Mesodermal cell (in vitro differentiated cells): ENCODE data around the gene TEX261.

Source experiments
- H3K27ac ChIP-seq: 2 replicates; pipeline ENCODE4 v1.7.0; 2013; ENCODE audit warnings: mild to moderate bottlenecking, low read depth, low read length, moderate library complexity; ENCODE audit not compliant: severe bottlenecking
- H3K36me3 ChIP-seq: 2 replicates; pipeline ENCODE4 v1.7.1; 2013; ENCODE audit warnings: mild to moderate bottlenecking, low read length, moderate library complexity; ENCODE audit not compliant: control insufficient read depth, insufficient read depth
- H3K4me1 ChIP-seq: one replicate; pipeline ENCODE4 v1.7.1; 2013; ENCODE audit warnings: mild to moderate bottlenecking, low read length; ENCODE audit not compliant: insufficient read depth, control insufficient read depth, poor library complexity, severe bottlenecking
- H3K4me3 ChIP-seq: 2 replicates; pipeline ENCODE4 v1.7.0; 2013; ENCODE audit warnings: low read length, control low read depth, mild to moderate bottlenecking; ENCODE audit not compliant: insufficient read depth, poor library complexity, severe bottlenecking; ENCODE audit errors: extremely low read depth
- H3K9me3 ChIP-seq: 2 replicates; pipeline ENCODE4 v1.7.1; 2013; ENCODE audit warnings: mild to moderate bottlenecking, low read length, moderate library complexity; ENCODE audit not compliant: control insufficient read depth
- WGBS, 2 experiments: methylation state at CpG; one replicate each; pipeline ENCODE4 v1.1.5; 2013; ENCODE audit warnings: missing lambda C conversion rate in 2 of 2; ENCODE audit not compliant: insufficient coverage in 2 of 2; 5-methylcytosine and 5-hydroxymethylcytosine counted together

The TEX261 gene

GRCh38 chr2:70941701-70942100 is 53.0 kb downstream of the TEX261 start:
- no peaks in the 10 kb centered on the region for H3K36me3 ChIP-seq
- H3K27ac ChIP-seq, result no peak overlapping the region
- no peaks in the 10 kb centered on the region for H3K9me3 ChIP-seq
- 87 to 90% methylated on average over 4 to 5 of the region's 5 CpGs for WGBS, 2 experiments
- no peaks in the 10 kb centered on the region for H3K4me1 ChIP-seq
- H3K4me3 ChIP-seq, result no peak overlapping the region

- no peak overlapping the region for H3K27ac ChIP-seq
- H3K36me3 ChIP-seq, result no peaks in the 10 kb centered on the region
- no peaks in the 10 kb centered on the region for H3K4me1 ChIP-seq
- WGBS, 2 experiments, result 77 to 80% methylated on average over 3 to 5 of the region's 6 CpGs
- H3K9me3 ChIP-seq, result no peaks in the 10 kb centered on the region
- no peak overlapping the region for H3K4me3 ChIP-seq
These were observed 53.5 kb downstream of the TEX261 start for GRCh38 chr2:70941186-70941585.

- 86 to 88% methylated on average over 8 of the region's 10 CpGs for WGBS, 2 experiments
- H3K4me1 ChIP-seq, result no peaks in the 10 kb centered on the region
These were observed 54.7 kb downstream of the TEX261 start for GRCh38 chr2:70939839-70940580.

GRCh38 chr2:70939001-70939838 is 55.5 kb downstream of the TEX261 start:
- Histone ChIP-seq H3K9me3 (no peaks in the 10 kb centered on the region), H3K4me3 (no peak overlapping the region), H3K4me1 (no peaks in the 10 kb centered on the region), H3K27ac (no peak overlapping the region), H3K36me3 (no peaks in the 10 kb centered on the region)
- WGBS, 2 experiments, result 16 to 20% methylated on average over 29 of the region's 30 CpGs

More at GRCh38 chr2:70939839-70940580, 54.7 kb downstream of the TEX261 start:
- H3K9me3 ChIP-seq, result no peaks in the 10 kb centered on the region
- H3K4me3 ChIP-seq, result no peak overlapping the region
- no peak overlapping the region for H3K27ac ChIP-seq
- H3K36me3 ChIP-seq, result no peaks in the 10 kb centered on the region

- no peaks in the 10 kb centered on the region for H3K4me1 ChIP-seq
- H3K27ac ChIP-seq, result no peak overlapping the region
- no peaks in the 10 kb centered on the region for H3K9me3 ChIP-seq
- 25 to 54% methylated on average over 2 of the region's 3 CpGs for WGBS, 2 experiments
- no peak overlapping the region for H3K4me3 ChIP-seq
- no peaks in the 10 kb centered on the region for H3K36me3 ChIP-seq
These were observed 56.1 kb downstream of the TEX261 start for GRCh38 chr2:70938586-70938950.

- Histone ChIP-seq H3K9me3 (no peaks in the 10 kb centered on the region), H3K4me1 (no peaks in the 10 kb centered on the region), H3K4me3 (no peak overlapping the region), H3K27ac (no peak overlapping the region), H3K36me3 (no peaks in the 10 kb centered on the region)
- 76% methylated on average over 4 to 9 of the region's 10 CpGs for WGBS, 2 experiments
These were observed 56.6 kb downstream of the TEX261 start for GRCh38 chr2:70937866-70938585.

GRCh38 chr2:70936979-70937811 is 57.5 kb downstream of the TEX261 start:
- 83 to 85% methylated on average over 5 to 6 of the region's 10 CpGs for WGBS, 2 experiments
- Histone ChIP-seq H3K4me1 (no peaks in the 10 kb centered on the region), H3K9me3 (no peaks in the 10 kb centered on the region), H3K4me3 (no peak overlapping the region), H3K27ac (no peak overlapping the region), H3K36me3 (no peaks in the 10 kb centered on the region)

GRCh38 chr2:70936165-70936978 is 58.3 kb downstream of the TEX261 start:
- no peaks in the 10 kb centered on the region for H3K36me3 ChIP-seq
- H3K4me3 ChIP-seq, result no peak overlapping the region
- no peak overlapping the region for H3K27ac ChIP-seq
- H3K4me1 ChIP-seq, result no peaks in the 10 kb centered on the region
- H3K9me3 ChIP-seq, result no peaks in the 10 kb centered on the region
- WGBS, 2 experiments, result 84 to 94% methylated on average over 10 of the region's 10 CpGs
